ENCODE data around the gene PCP4L1.

Gene PCP4L1

DNA sequence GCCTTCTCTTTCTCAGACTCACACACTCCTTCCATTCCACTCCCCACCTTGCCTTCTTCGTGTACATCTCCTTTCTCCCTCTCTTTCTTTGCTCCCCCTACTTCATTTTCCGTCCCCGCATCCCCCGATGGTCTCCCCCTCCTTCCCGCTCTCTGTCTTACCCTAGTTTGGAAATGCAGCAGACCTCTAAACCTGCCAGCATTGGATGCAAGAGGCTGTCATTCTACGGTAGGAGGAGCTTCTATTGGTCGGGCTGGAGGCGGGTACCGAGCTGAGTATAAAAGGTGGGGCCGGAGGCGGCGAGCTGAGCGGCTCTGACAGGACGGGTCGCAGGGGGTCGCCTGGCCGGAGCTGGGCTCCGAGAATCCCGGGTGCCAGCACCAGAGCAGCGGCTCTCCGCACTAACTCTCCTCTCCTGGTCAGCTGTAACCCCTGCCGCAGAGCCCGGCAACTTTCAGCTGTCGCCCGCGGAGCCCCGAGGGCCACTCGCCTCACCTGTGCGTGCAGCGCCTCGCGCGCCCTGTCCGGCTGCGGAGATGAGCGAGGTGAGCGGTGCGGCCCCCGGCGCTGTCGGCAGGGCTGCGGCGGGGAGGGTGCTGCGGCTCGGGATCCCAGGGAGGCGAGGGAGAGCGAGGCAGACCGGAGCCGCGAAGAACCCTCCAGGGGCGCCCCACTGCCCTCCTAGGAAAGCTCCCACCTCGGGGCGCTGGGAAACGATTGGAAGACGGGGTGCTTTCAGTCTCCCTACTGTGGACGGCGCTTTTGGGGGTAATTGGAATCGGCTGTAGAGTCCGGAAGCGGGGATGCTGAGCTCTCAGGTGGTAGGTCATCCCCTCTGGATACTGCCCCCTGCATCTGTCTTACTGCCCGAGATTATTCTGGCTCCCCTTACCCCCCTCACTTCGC lies at the start of gene PCP4L1:
Gene PCP4L1, plus strand, starts transcription at position 307 of the 906 bp plus-strand sequence. Its CDS starts 230 bp downstream, at position 537.
- H3K27ac ChIP-seq: no peak within 1 kb of the TSS
- TF ChIP-seq ZFX (IDR thresholded peaks at IDR 0.05; ENCODE audit: borderline replicate concordance) (no peak), CTCF (IDR thresholded peaks at IDR 0.05) (peak; percentile 15; the same call in 1 of the 2 replicates)

GRCh38 chr1:161209790-161210409 lies 48.6 kb upstream of the PCP4L1 start:
- peak; percentile 99 for TF ChIP-seq CTCF (IDR thresholded peaks at IDR 0.05)
- TF ChIP-seq ZFX (IDR thresholded peaks at IDR 0.05; ENCODE audit: borderline replicate concordance): no peak
- no peak overlapping the region for H3K27ac ChIP-seq

GRCh38 chr1:161214369-161214768 lies 44.2 kb upstream of the PCP4L1 start:
- TF ChIP-seq CTCF (IDR thresholded peaks at IDR 0.05) (no peak), ZFX (IDR thresholded peaks at IDR 0.05; ENCODE audit: borderline replicate concordance) (no peak)
- H3K27ac ChIP-seq: no peak overlapping the region

GRCh38 chr1:161215076-161215475 lies 43.5 kb upstream of the PCP4L1 start, which contains the start of gene FCER1G:
FCER1G (plus strand) TSS chr1:161215295; CDS start chr1:161215322, 27 bp downstream.
- TF ChIP-seq CTCF (IDR thresholded peaks at IDR 0.05) (no peak), ZFX (IDR thresholded peaks at IDR 0.05; ENCODE audit: borderline replicate concordance) (no peak)
- no peak within 1 kb of the TSS for H3K27ac ChIP-seq

DNA sequence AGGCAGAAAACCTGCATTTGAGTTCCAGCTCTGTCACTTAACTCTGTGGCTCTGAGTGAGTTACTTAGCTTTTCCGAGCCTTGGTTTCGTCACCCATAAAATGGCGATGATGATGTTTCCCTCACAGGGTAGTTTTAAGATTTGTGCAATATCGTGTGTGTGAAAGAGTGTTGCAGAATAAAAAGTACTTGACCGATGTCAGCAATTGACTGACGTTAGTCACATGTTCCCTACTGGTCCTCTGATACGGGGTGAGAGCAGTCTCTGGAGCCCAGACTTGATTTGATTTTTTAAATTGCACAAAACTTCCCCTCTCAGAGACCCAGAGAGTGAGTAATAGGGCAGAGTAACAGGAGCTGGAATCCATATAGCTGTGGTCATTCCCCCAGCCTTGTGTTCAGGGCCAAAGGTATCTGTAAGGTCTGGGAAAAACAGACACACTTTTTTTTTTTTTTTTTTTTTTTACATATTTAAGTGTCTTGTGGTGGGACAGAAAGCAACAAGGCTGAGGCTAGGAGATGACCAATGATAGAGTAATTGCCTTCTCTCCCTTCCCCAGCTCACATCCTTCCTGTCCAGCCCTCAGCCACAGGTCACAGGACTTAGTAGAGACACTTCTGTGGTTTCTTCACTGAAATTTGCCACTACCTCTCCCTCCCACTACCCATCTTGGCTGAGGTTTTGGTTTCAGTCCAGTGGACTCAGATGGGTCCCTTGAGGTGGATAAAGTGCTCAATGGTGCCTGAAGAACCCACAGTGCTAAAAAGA lies 41.4 kb upstream of the PCP4L1 start:
- TF ChIP-seq CTCF (IDR thresholded peaks at IDR 0.05) (no peak), ZFX (IDR thresholded peaks at IDR 0.05; ENCODE audit: borderline replicate concordance) (no peak)
- H3K27ac ChIP-seq: no peak overlapping the region

GRCh38 chr1:161217831-161218230 lies 40.7 kb upstream of the PCP4L1 start:
- no peak overlapping the region for H3K27ac ChIP-seq
- TF ChIP-seq ZFX (IDR thresholded peaks at IDR 0.05; ENCODE audit: borderline replicate concordance) (no peak), CTCF (IDR thresholded peaks at IDR 0.05) (no peak)
